SK-N-SH (cell line): Measurements from ENCODE around the gene SMARCA4. TPM values are rescaled to one million over a fixed set of nuclear protein-coding genes. Genes with fewer than 3 reads are reported as not detected.

Experiments used
- CTCF ChIA-PET: fragments of 300-600, 350-600 bp; formaldehyde crosslinking; extraction: SDS; loops from one replicate; lab custom pipeline; 2021; lab: Yijun Ruan, JAX
- POLR2A ChIA-PET: fragments of 350-600 bp; sonication (Branson Sonifier 250); formaldehyde crosslinking; extraction: SDS; loops from one replicate; lab custom pipeline; 2020; ENCODE audit warnings: antibody characterized with exemption, inconsistent platforms; lab: Yijun Ruan, JAX
- DNase-seq: peaks from one replicate; pipeline ENCODE4 v3.0.0; 2012
- H2AFZ ChIP-seq: fragments of 200-600 bp; sonication (generic); 2 replicates; pipeline ENCODE4 v1.8.1; 2016; ENCODE audit warnings: antibody characterized with exemption, mild to moderate bottlenecking, low read depth
- H3F3A ChIP-seq: fragments of 200-600 bp; sonication (generic); replicated peaks from 2 replicates; pipeline ENCODE3; 2016; ENCODE audit warnings: antibody characterized with exemption, mild to moderate bottlenecking; ENCODE audit not compliant: insufficient read depth
- H3K27ac ChIP-seq, 2 experiments: fragments of 200-500 bp in 1 of 2; fragments of 200-600 bp in 1 of 2; sonication (Bioruptor generic) in 1 of 2; sonication (generic), shearing (Covaris generic) in 1 of 2; 2 replicates each; pipeline versions ENCODE4 v1.5.1 to v1.6.1; 2014 to 2016; ENCODE audit warnings: low read depth in 2 of 2, inconsistent platforms in 1 of 2, low read length in 1 of 2, mild to moderate bottlenecking in 1 of 2, mixed read lengths in 1 of 2
- H3K27me3 ChIP-seq: fragments of 200-600 bp; sonication (generic), shearing (Covaris generic); 2 replicates; pipeline ENCODE4 v1.6.1; 2016; ENCODE audit warnings: mixed run types; ENCODE audit not compliant: insufficient read depth
- H3K36me3 ChIP-seq, 2 experiments: fragments of 200-500 bp in 1 of 2; fragments of 200-600 bp in 1 of 2; sonication (Bioruptor generic) in 1 of 2; sonication (generic) in 1 of 2; replicated peaks in 1 of 2; 2 replicates each; pipeline versions ENCODE3 to v1.5.1; 2014 to 2016; ENCODE audit warnings: low read length in 1 of 2, mild to moderate bottlenecking in 1 of 2; ENCODE audit not compliant: insufficient read depth in 2 of 2, control insufficient read depth in 1 of 2
- H3K4me1 ChIP-seq, 2 experiments: fragments of 200-500 bp in 1 of 2; fragments of 200-600 bp in 1 of 2; sonication (Bioruptor generic) in 1 of 2; sonication (generic), shearing (Covaris generic) in 1 of 2; 2 replicates each; pipeline versions ENCODE4 v1.5.1 to v1.6.1; 2014 to 2016; ENCODE audit warnings: low read depth in 1 of 2, low read length in 1 of 2, mixed run types in 1 of 2; ENCODE audit not compliant: insufficient read depth in 2 of 2, control insufficient read depth in 1 of 2
- H3K4me2 ChIP-seq: fragments of 200-600 bp; sonication (generic), shearing (Covaris generic); 2 replicates; pipeline ENCODE4 v1.6.1; 2017; ENCODE audit warnings: mixed run types
- H3K4me3 ChIP-seq, 2 experiments: fragments of 200-500 bp in 1 of 2; fragments of 200-600 bp in 1 of 2; sonication (Bioruptor generic) in 1 of 2; sonication (generic), shearing (Covaris generic) in 1 of 2; 2 replicates each; pipeline versions ENCODE4 v1.5.1 to v1.8.1; 2014 to 2016; ENCODE audit warnings: low read depth in 2 of 2, inconsistent platforms in 1 of 2, low read length in 1 of 2, mild to moderate bottlenecking in 1 of 2, mixed read lengths in 1 of 2, moderate library complexity in 1 of 2
- H3K79me2 ChIP-seq: fragments of 200-600 bp; sonication (generic); 2 replicates; pipeline ENCODE4 v1.8.1; 2017; ENCODE audit warnings: mild to moderate bottlenecking; ENCODE audit not compliant: insufficient read depth
- H3K9ac ChIP-seq: fragments of 200-600 bp; sonication (generic); 2 replicates; pipeline ENCODE4 v1.6.1; 2017; ENCODE audit warnings: mixed run types
- H3K9me2 ChIP-seq: fragments of 200-600 bp; sonication (generic); 2 replicates; pipeline ENCODE4 v1.6.1; 2017; ENCODE audit warnings: mixed run types
- H3K9me3 ChIP-seq: fragments of 200-600 bp; sonication (generic); 2 replicates; pipeline ENCODE4 v1.6.1; 2017; ENCODE audit warnings: mixed run types, mild to moderate bottlenecking, moderate library complexity
- H4K20me1 ChIP-seq: fragments of 200-600 bp; sonication (generic); 2 replicates; pipeline ENCODE4 v1.6.1; 2017; ENCODE audit warnings: mild to moderate bottlenecking, mixed run types; ENCODE audit not compliant: insufficient read depth
- CHD2 ChIP-seq: fragments of 150-350 bp; IDR thresholded peaks from 2 replicates; pipeline ENCODE4 v1.6.1; 2018; ENCODE audit warnings: low read length; ENCODE audit not compliant: partially characterized antibody
- CTCF ChIP-seq: fragments of 200-600 bp; sonication (generic); IDR thresholded peaks from 2 replicates; pipeline ENCODE4 v1.6.1; 2017; ENCODE audit warnings: antibody characterized with exemption, mild to moderate bottlenecking, moderate library complexity
- ELF1 ChIP-seq: IDR thresholded peaks from 2 replicates; pipeline ENCODE4 v1.4.0; 2012
- EZH2phosphoT487 ChIP-seq: fragments of 200-600 bp; sonication (generic); IDR thresholded peaks from 2 replicates; pipeline ENCODE4 v1.6.1; 2017; ENCODE audit warnings: low read depth, mixed run types, mild to moderate bottlenecking, antibody characterized with exemption, moderate library complexity, borderline replicate concordance
- FOSL2 ChIP-seq: IDR thresholded peaks from 2 replicates; pipeline ENCODE4 v1.4.0; 2012; ENCODE audit warnings: low read depth, mild to moderate bottlenecking, moderate library complexity, borderline replicate concordance
- FOXJ3 ChIP-seq: sonication (generic); formaldehyde crosslinking; IDR thresholded peaks from 2 replicates; pipeline ENCODE4 v1.5.1; 2020; ENCODE audit warnings: mild to moderate bottlenecking, missing genetic modification reagents
- GABPA ChIP-seq: IDR thresholded peaks from 2 replicates; pipeline ENCODE4 v1.4.0; 2012; ENCODE audit warnings: low read depth, mild to moderate bottlenecking
- IRF3 ChIP-seq: fragments of 150-350 bp; IDR thresholded peaks from 2 replicates; pipeline ENCODE4 v1.6.1; 2016; ENCODE audit warnings: mild to moderate bottlenecking, low read depth, low read length
- MEF2A ChIP-seq: IDR thresholded peaks from 2 replicates; pipeline ENCODE4 v1.4.0; 2012; ENCODE audit warnings: low read depth, borderline replicate concordance
- MXI1 ChIP-seq: IDR thresholded peaks from 2 replicates; pipeline ENCODE4 v1.6.1; 2012; ENCODE audit warnings: mild to moderate bottlenecking, low read depth, low read length, improper control_type of control experiment
- NRF1 ChIP-seq: IDR thresholded peaks from 2 replicates; pipeline ENCODE4 v1.6.1; 2012; ENCODE audit warnings: low read depth, mild to moderate bottlenecking, low read length
- RAD21 ChIP-seq: IDR thresholded peaks from 2 replicates; pipeline ENCODE4 v1.6.1; 2012; ENCODE audit warnings: mild to moderate bottlenecking, low read length
- RFX5 ChIP-seq: IDR thresholded peaks from 2 replicates; pipeline ENCODE4 v1.6.1; 2012; ENCODE audit warnings: mild to moderate bottlenecking, improper control_type of control experiment, low read length
- SIN3A ChIP-seq: IDR thresholded peaks from 2 replicates; pipeline ENCODE4 v1.6.1; 2012; ENCODE audit warnings: low read depth, mild to moderate bottlenecking, low read length, moderate library complexity, borderline replicate concordance
- USF1 ChIP-seq: IDR thresholded peaks from 2 replicates; pipeline ENCODE4 v1.4.0; 2012; ENCODE audit warnings: low read depth, borderline replicate concordance
- USF2 ChIP-seq: fragments of 150-350 bp; IDR thresholded peaks from 2 replicates; pipeline ENCODE4 v1.6.1; 2017; ENCODE audit warnings: antibody characterized with exemption, low read length, low read depth, borderline replicate concordance
- WGBS: methylation state at CpG from one replicate; pipeline ENCODE4 v1.1.6; 2017; ENCODE audit warnings: low lambda C conversion rate; 5-methylcytosine and 5-hydroxymethylcytosine counted together
- polyA plus RNA-seq, 3 experiments: library from polyadenylated mRNA; depleted of rRNA; stranded (reverse); fragments of >200 nt; gene quantifications; 2 replicates each; pipeline ENCODE4 v1.2.3, GENCODE V29; 2012

SMARCA4 gene
- polyA plus RNA-seq, 1 of the 3 experiments (the other 2 are of a cell fraction), result 90.7 TPM

GRCh38 chr19:11050323-11051114 lies 89.7 kb downstream of the SMARCA4 start:
- Histone ChIP-seq H4K20me1 (0 out of 2 replicates have a peak, but pooled peaks cover 3% of the 10 kb centered on the region), H2AFZ (no peak overlapping the region), H3K9me3 (no peaks in the 10 kb centered on the region), H3K4me1 (peaks cover 0 to 9% of the 10 kb centered on the region in 2 experiments; a peak in 1 of 4 replicates), H3F3A (no peaks in the 10 kb centered on the region), H3K9me2 (no peaks in the 10 kb centered on the region), H3K79me2 (peaks cover 4% of the 10 kb centered on the region; the same call in 1 of the 2 replicates), H3K9ac (no peak overlapping the region), H3K27me3 (no peaks in the 10 kb centered on the region), H3K27ac (no peak overlapping the region; a peak in 1 of 4 replicates), H3K4me2 (no peak overlapping the region), H3K36me3 (peaks cover 13 to 17% of the 10 kb centered on the region in 2 experiments), H3K4me3 (no peak overlapping the region)
- POLR2A ChIA-PET, result no interaction called here
- TF ChIP-seq GABPA, result no peak
- TF ChIP-seq RFX5, result no peak
- TF ChIP-seq FOXJ3 (CRISPR knock-in tag), result no peak
- no peak for TF ChIP-seq EZH2phosphoT487
- no peak for TF ChIP-seq CHD2
- no peak for TF ChIP-seq FOSL2
- no peak for TF ChIP-seq IRF3
- TF ChIP-seq MXI1, result no peak
- no peak for TF ChIP-seq SIN3A
- TF ChIP-seq CTCF, result no peak
- no peak for TF ChIP-seq USF2
- TF ChIP-seq USF1, result no peak
- no peak for TF ChIP-seq RAD21
- no peak for TF ChIP-seq ELF1
- TF ChIP-seq NRF1, result no peak
- TF ChIP-seq MEF2A, result no peak
- CTCF ChIA-PET, result interaction anchor here (1.1 to 2.9 kb wide), 4 partner anchors 15 to 108 kb away, joined by 3 to 12 read pairs (median 7); no protein-coding TSS in a partner anchor
- WGBS, result 92% methylated on average over 3 of the region's 9 CpGs
- no peak for DNase-seq
